ELF-1 (cell line): ENCODE measurements around the gene ATL3.
"Not testable (repeated sequence)": the region's sequence is repeated elsewhere in the genome, so short reads cannot be mapped to it uniquely, and the experiment has no call there.

Experiments
- DNase-seq: peaks from one replicate; pipeline ENCODE4 v3.0.0-alpha.2; 2016; ENCODE audit warnings: low read depth, low spot score

ATL3 gene

GRCh38 chr11:63671322-63672155, at the start of gene ATL3:
Gene ATL3, minus strand, starts transcription at chr11:63671376. Its CDS starts 41 bp downstream, at chr11:63671335.
- peak; percentile 99 for DNase-seq

GRCh38 chr11:63720611-63721010, 49.4 kb upstream of the ATL3 start:
- DNase-seq: no peak

- no peak for DNase-seq
Observed at GRCh38 chr11:63719987-63720386, 48.8 kb upstream of the ATL3 start.

- no peak for DNase-seq
Observed at GRCh38 chr11:63719001-63719400, 47.8 kb upstream of the ATL3 start.

- no peak for DNase-seq
Observed at GRCh38 chr11:63716046-63716445, 44.9 kb upstream of the ATL3 start.

GRCh38 chr11:63713766-63714165, 42.6 kb upstream of the ATL3 start:
- DNase-seq: no peak

GRCh38 chr11:63711838-63712237, 40.7 kb upstream of the ATL3 start:
- DNase-seq: no peak

- peak; percentile 60 for DNase-seq
Observed at GRCh38 chr11:63710476-63711217, 39.5 kb upstream of the ATL3 start.

- DNase-seq: no peak
Observed at GRCh38 chr11:63709336-63709884, 38.2 kb upstream of the ATL3 start.

- DNase-seq: no peak
Observed at GRCh38 chr11:63708764-63709163, 37.6 kb upstream of the ATL3 start.

- no peak for DNase-seq
Observed at GRCh38 chr11:63705526-63705925, 34.4 kb upstream of the ATL3 start.

- no peak for DNase-seq
Observed at GRCh38 chr11:63699896-63700295, 28.7 kb upstream of the ATL3 start.

- DNase-seq: no peak
Observed at GRCh38 chr11:63698976-63699733, 28.0 kb upstream of the ATL3 start.

- no peak for DNase-seq
Observed at GRCh38 chr11:63694596-63694995, 23.4 kb upstream of the ATL3 start.

GRCh38 chr11:63687845-63688244, 16.7 kb upstream of the ATL3 start:
- DNase-seq: no peak

- no peak for DNase-seq
Observed at GRCh38 chr11:63686926-63687325, 15.8 kb upstream of the ATL3 start.

- DNase-seq: not testable (repeated sequence)
Observed at GRCh38 chr11:63685158-63685721, 14.1 kb upstream of the ATL3 start.

GRCh38 chr11:63683133-63683991, 12.2 kb upstream of the ATL3 start:
- no peak for DNase-seq

GRCh38 chr11:63682066-63683021, 11.2 kb upstream of the ATL3 start:
- peak; percentile 44 for DNase-seq
